GM12878 (cell line): ENCODE measurements around the gene SLC43A1. TPM values are rescaled to one million over a fixed set of nuclear protein-coding genes. Genes with fewer than 3 reads are reported as not detected.

ENCODE experiments used
- ATAC-seq: fragments of 200-7000 bp; cut with Tn5 transposase; 3 replicates; pipeline ENCODE4 v1.9.1; 2020; ENCODE audit warnings: mild to moderate bottlenecking, moderate library complexity
- BruUV-seq: library from RNA; stranded (reverse); fragments of 400-500 nt; replicated peaks from 2 replicates; lab custom pipeline; 2021; lab: Mats Ljungman, UMichigan
- CTCF ChIA-PET: fragments of 300-600 bp; sonication (Branson Sonifier 250); formaldehyde crosslinking; extraction: SDS; loops from one replicate; lab custom pipeline; 2021; ENCODE audit warnings: inconsistent platforms; lab: Yijun Ruan, JAX
- POLR2A ChIA-PET: fragments of 350-600 bp; formaldehyde crosslinking; extraction: SDS; loops from one replicate; lab custom pipeline; 2021; ENCODE audit warnings: inconsistent platforms; lab: Charles Lee
- RAD21 ChIA-PET: fragments of 300-600 bp; sonication (Branson Sonifier 250); formaldehyde crosslinking; loops from one replicate; lab custom pipeline; 2023; ENCODE audit warnings: antibody characterized with exemption; ENCODE audit not compliant: unreplicated experiment; lab: Charles Lee
- SMC1A ChIA-PET: fragments of 300-600 bp; sonication (Branson Sonifier 250); formaldehyde crosslinking; loops from one replicate; lab custom pipeline; 2023; ENCODE audit not compliant: unreplicated experiment, uncharacterized antibody; lab: Charles Lee
- DNase-seq: peaks from one replicate; pipeline ENCODE4 v3.0.0-alpha.2; 2011; ENCODE audit warnings: low read depth, low spot score
- FAIRE-seq: peaks from 3 replicates; lab custom pipeline; 2011; peaks lifted over from hg19 to GRCh38; lab: Jason Lieb, UNC
- H2AFZ ChIP-seq: 2 replicates; pipeline ENCODE4 v1.6.0; 2011; ENCODE audit warnings: low read depth, low read length, control low read depth; ENCODE audit not compliant: control insufficient read depth
- H3K27ac ChIP-seq: 2 replicates; pipeline ENCODE4 v1.5.1; 2011; ENCODE audit warnings: control low read depth; ENCODE audit not compliant: control insufficient read depth, insufficient read depth
- H3K27me3 ChIP-seq, 2 experiments: replicated peaks in 1 of 2; 2 replicates each; pipeline versions ENCODE4 v1.6.0 to v1.6.1; 2011; ENCODE audit warnings: low read length in 1 of 2; ENCODE audit not compliant: control insufficient read depth in 2 of 2, insufficient read depth in 2 of 2
- H3K36me3 ChIP-seq, 2 experiments: 2 replicates each; pipeline ENCODE4 v1.5.1; 2011; ENCODE audit warnings: low read length in 1 of 2; ENCODE audit not compliant: control insufficient read depth in 2 of 2, insufficient read depth in 2 of 2
- H3K4me1 ChIP-seq: 2 replicates; pipeline ENCODE4 v1.6.1; 2011; ENCODE audit warnings: mild to moderate bottlenecking, low read length, moderate library complexity, mixed read lengths; ENCODE audit not compliant: control insufficient read depth, insufficient read depth
- H3K4me2 ChIP-seq: 2 replicates; pipeline ENCODE4 v1.6.0; 2011; ENCODE audit warnings: control low read depth; ENCODE audit not compliant: control insufficient read depth, insufficient read depth
- H3K4me3 ChIP-seq: fragments of 200-600 bp; sonication (generic); 2 replicates; pipeline ENCODE4 v1.5.1; 2016
- H3K79me2 ChIP-seq: 2 replicates; pipeline ENCODE4 v1.6.0; 2011; ENCODE audit warnings: low read length; ENCODE audit not compliant: control insufficient read depth, insufficient read depth
- H3K9ac ChIP-seq: 2 replicates; pipeline ENCODE4 v1.8.0; 2011; ENCODE audit warnings: low read length, control low read depth, mixed read lengths; ENCODE audit not compliant: control insufficient read depth, insufficient read depth
- H3K9me3 ChIP-seq: replicated peaks from 3 replicates; pipeline ENCODE4 v1.5.1; 2011; ENCODE audit warnings: mild to moderate bottlenecking, low read length; ENCODE audit not compliant: control insufficient read depth, insufficient read depth
- H4K20me1 ChIP-seq: 2 replicates; pipeline ENCODE4 v1.6.0; 2011; ENCODE audit not compliant: control insufficient read depth, insufficient read depth
- PAX5 ChIP-seq: IDR thresholded peaks from 2 replicates; pipeline ENCODE4 v1.6.1; 2011; ENCODE audit warnings: low read depth, low read length, borderline replicate concordance
- PAX8 ChIP-seq: fragments of 450-650 bp; IDR thresholded peaks from 2 replicates; pipeline ENCODE4 v1.6.1; 2017; ENCODE audit warnings: mild to moderate bottlenecking, moderate library complexity
- TCF3 ChIP-seq: IDR thresholded peaks from 2 replicates; pipeline ENCODE4 v1.6.1; 2012; ENCODE audit warnings: low read depth, mild to moderate bottlenecking, low read length, borderline replicate concordance; ENCODE audit not compliant: insufficient read depth
- WGBS: methylation state at CpG from one replicate; pipeline ENCODE4 v1.1.6; 2016; ENCODE audit warnings: low lambda C conversion rate; ENCODE audit not compliant: insufficient replicate concordance, insufficient coverage; ENCODE audit errors: missing lambda C conversion rate; 5-methylcytosine and 5-hydroxymethylcytosine counted together
- in situ Hi-C: fragments of 300-500 bp; cut with MboI; formaldehyde crosslinking; loops from 9 replicates; pipeline ENCODE4 v1.14.3; 2018; ENCODE audit warnings: mixed read lengths
- intact Hi-C: fragments of 100-400 bp; cut with micrococcal nuclease; formaldehyde crosslinking; loops from one replicate; pipeline ENCODE4 v1.14.2; 2022; ENCODE audit not compliant: unreplicated experiment
- polyA plus RNA-seq, 11 experiments: library from polyadenylated mRNA; depleted of rRNA in 4 of 11; unstranded in 6 of 11; stranded (reverse) in 5 of 11; fragments of >200 nt; fragmentation: Nextera tagmentation in 4 of 11; fragmentation: Illumina TruSeq in 1 of 11; extraction: Ambion mirVana in 4 of 11; extraction: Trizol in 1 of 11; gene quantifications; 1 replicate in 1 of 11; 2 replicates in 10 of 11; pipeline versions ENCODE4 v1.2.1 to v1.2.3, GENCODE V29; 2011 to 2016; ENCODE audit warnings: inconsistent platforms in 2 of 11, missing spikeins in 2 of 11, low read depth in 1 of 11
- total RNA-seq, 4 experiments: library from RNA; depleted of rRNA in 3 of 4; stranded (reverse); fragments of >200 nt in 3 of 4; fragmentation: Illumina TruSeq in 1 of 4; extraction: Trizol in 1 of 4; gene quantifications; 2 replicates each; pipeline versions ENCODE4 v1.2.1 to v1.2.3, GENCODE V29; 2013 to 2021
- TF ChIP-seq, protein P1 (sequence below): fragments of 450-650 bp; formaldehyde crosslinking; IDR thresholded peaks from 2 replicates; pipeline ENCODE4 v1.5.0; 2022; ENCODE audit warnings: mild to moderate bottlenecking, missing genetic modification characterization
- TF ChIP-seq, protein P2 (sequence below): fragments of 450-650 bp; formaldehyde crosslinking; IDR thresholded peaks from 2 replicates; pipeline ENCODE4 v1.4.0; 2020; ENCODE audit warnings: mild to moderate bottlenecking, moderate library complexity
- TF ChIP-seq, protein P3 (sequence below): fragments of 450-650 bp; IDR thresholded peaks from 2 replicates; pipeline ENCODE4 v1.6.1; 2017; ENCODE audit warnings: borderline replicate concordance

SLC43A1 gene
- total and polyA plus RNA-seq, 10 of the 15 experiments (the other 5 are each of a cell fraction or from before 2014, with no cell fraction given): 1.0 to 17.8 (median 12.6) TPM

DNA sequence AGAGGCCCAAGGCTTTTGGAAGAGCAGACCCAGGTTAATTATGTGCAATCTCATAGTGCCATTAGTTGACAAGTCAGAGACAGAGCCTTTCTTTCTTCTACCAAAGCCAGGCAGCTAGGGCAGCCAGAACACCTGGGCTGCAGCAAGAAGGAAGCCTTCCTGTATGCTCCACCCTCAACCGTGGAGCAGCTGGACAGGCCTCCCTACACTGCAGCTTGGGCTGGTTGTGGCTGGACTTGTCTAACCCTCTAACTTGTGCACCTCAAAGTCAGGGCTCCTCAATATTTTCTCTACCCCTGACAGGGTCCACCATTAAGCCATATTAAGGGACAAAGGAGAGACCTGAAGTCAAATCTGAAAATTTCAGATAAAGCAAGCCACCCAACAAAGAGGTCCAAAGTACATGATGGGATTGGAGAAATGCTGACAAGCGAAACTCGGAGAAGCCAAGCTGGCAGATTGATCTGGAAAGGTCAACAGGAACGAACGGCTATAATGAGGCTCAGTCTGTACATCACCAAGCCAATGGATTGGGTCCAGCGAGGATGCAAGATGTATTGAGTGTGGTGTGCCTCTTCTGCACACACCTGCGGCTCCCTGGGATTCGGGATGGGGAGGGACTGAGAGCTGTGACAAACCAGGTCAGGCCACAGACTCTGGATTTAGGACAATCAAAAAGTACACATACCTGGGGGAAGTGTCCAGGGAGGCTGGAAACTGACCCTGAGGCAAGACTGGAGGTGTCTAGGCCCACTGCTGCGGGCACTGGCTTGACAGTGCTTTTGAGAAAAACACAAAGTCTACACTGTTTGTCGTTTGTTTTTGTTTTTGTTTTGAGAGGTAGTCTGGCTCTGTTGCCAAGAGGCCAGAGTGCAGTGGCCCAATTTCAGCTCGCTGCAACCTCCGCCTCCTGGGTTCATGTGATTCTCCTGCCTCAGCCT lies 76.9 kb downstream of the SLC43A1 start:
- Histone ChIP-seq H3K36me3 (no peaks in the 10 kb centered on the region), H3K9ac (no peak overlapping the region), H3K79me2 (no peaks in the 10 kb centered on the region), H4K20me1 (no peaks in the 10 kb centered on the region), H3K4me1 (no peaks in the 10 kb centered on the region), H3K27me3 (no peaks in the 10 kb centered on the region), H3K27ac (no peak overlapping the region), H3K9me3 (no peaks in the 10 kb centered on the region), H2AFZ (no peak overlapping the region), H3K4me2 (no peak overlapping the region), H3K4me3 (no peak overlapping the region)
- RAD21 ChIA-PET: no interaction called here
- SMC1A ChIA-PET: no interaction called here
- intact Hi-C loops: no loop called here
- TF ChIP-seq, protein P1, sequence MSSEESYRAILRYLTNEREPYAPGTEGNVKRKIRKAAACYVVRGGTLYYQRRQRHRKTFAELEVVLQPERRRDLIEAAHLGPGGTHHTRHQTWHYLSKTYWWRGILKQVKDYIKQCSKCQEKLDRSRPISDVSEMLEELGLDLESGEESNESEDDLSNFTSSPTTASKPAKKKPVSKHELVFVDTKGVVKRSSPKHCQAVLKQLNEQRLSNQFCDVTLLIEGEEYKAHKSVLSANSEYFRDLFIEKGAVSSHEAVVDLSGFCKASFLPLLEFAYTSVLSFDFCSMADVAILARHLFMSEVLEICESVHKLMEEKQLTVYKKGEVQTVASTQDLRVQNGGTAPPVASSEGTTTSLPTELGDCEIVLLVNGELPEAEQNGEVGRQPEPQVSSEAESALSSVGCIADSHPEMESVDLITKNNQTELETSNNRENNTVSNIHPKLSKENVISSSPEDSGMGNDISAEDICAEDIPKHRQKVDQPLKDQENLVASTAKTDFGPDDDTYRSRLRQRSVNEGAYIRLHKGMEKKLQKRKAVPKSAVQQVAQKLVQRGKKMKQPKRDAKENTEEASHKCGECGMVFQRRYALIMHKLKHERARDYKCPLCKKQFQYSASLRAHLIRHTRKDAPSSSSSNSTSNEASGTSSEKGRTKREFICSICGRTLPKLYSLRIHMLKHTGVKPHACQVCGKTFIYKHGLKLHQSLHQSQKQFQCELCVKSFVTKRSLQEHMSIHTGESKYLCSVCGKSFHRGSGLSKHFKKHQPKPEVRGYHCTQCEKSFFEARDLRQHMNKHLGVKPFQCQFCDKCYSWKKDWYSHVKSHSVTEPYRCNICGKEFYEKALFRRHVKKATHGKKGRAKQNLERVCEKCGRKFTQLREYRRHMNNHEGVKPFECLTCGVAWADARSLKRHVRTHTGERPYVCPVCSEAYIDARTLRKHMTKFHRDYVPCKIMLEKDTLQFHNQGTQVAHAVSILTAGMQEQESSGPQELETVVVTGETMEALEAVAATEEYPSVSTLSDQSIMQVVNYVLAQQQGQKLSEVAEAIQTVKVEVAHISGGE (CRISPR knock-in tag): no peak
- TF ChIP-seq TCF3 (no peak), PAX5 (no peak), PAX8 (no peak)
- TF ChIP-seq, protein P2, sequence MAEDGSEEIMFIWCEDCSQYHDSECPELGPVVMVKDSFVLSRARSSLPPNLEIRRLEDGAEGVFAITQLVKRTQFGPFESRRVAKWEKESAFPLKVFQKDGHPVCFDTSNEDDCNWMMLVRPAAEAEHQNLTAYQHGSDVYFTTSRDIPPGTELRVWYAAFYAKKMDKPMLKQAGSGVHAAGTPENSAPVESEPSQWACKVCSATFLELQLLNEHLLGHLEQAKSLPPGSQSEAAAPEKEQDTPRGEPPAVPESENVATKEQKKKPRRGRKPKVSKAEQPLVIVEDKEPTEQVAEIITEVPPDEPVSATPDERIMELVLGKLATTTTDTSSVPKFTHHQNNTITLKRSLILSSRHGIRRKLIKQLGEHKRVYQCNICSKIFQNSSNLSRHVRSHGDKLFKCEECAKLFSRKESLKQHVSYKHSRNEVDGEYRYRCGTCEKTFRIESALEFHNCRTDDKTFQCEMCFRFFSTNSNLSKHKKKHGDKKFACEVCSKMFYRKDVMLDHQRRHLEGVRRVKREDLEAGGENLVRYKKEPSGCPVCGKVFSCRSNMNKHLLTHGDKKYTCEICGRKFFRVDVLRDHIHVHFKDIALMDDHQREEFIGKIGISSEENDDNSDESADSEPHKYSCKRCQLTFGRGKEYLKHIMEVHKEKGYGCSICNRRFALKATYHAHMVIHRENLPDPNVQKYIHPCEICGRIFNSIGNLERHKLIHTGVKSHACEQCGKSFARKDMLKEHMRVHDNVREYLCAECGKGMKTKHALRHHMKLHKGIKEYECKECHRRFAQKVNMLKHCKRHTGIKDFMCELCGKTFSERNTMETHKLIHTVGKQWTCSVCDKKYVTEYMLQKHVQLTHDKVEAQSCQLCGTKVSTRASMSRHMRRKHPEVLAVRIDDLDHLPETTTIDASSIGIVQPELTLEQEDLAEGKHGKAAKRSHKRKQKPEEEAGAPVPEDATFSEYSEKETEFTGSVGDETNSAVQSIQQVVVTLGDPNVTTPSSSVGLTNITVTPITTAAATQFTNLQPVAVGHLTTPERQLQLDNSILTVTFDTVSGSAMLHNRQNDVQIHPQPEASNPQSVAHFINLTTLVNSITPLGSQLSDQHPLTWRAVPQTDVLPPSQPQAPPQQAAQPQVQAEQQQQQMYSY: no peak
- TF ChIP-seq, protein P3, sequence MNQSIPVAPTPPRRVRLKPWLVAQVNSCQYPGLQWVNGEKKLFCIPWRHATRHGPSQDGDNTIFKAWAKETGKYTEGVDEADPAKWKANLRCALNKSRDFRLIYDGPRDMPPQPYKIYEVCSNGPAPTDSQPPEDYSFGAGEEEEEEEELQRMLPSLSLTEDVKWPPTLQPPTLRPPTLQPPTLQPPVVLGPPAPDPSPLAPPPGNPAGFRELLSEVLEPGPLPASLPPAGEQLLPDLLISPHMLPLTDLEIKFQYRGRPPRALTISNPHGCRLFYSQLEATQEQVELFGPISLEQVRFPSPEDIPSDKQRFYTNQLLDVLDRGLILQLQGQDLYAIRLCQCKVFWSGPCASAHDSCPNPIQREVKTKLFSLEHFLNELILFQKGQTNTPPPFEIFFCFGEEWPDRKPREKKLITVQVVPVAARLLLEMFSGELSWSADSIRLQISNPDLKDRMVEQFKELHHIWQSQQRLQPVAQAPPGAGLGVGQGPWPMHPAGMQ: no peak
- in situ Hi-C loops: no loop called here
- POLR2A ChIA-PET: no interaction called here
- BruUV-seq: no TSS peak
- ATAC-seq (no peak), FAIRE-seq (no peak), DNase-seq (no peak)
- 43% methylated on average over 12 of the region's 12 CpGs for WGBS
- CTCF ChIA-PET: no interaction called here
